ENCODE results near the gene CST4. TPM values are rescaled to one million over a fixed set of nuclear protein-coding genes. Genes with fewer than 3 reads are reported as not detected.

The CST4 gene
- total and polyA plus RNA-seq, 2 experiments from 2014 or later = not detected

GRCh38 chr20:23662276-23662870 is 26.5 kb downstream of the CST4 start (continued):
- TF ChIP-seq ETS1 (IDR thresholded peaks at IDR 0.05) (no peak), NANOG (IDR thresholded peaks at IDR 0.05; ENCODE audit: borderline replicate concordance) (no peak), REST (IDR thresholded peaks at IDR 0.05; ENCODE audit: unreplicated experiment) (no peak), EZH2phosphoT487 (IDR thresholded peaks at IDR 0.05; ENCODE audit: unreplicated experiment) (no peak)

- Histone ChIP-seq H3K27ac (ENCODE audit: low read depth) (no peak overlapping the region), H3K79me2 (replicated peaks; ENCODE audit: insufficient read depth) (no peaks in the 10 kb centered on the region), H3F3A (replicated peaks; ENCODE audit: low read depth) (no peaks in the 10 kb centered on the region), H3K4me1 (ENCODE audit: insufficient read depth) (no peaks in the 10 kb centered on the region), H4K20me1 (replicated peaks; ENCODE audit: insufficient read depth) (no peaks in the 10 kb centered on the region), H3K4me3 (no peak overlapping the region), H3K9me2 (ENCODE audit: insufficient read depth) (no peaks in the 10 kb centered on the region), H3K36me3 (ENCODE audit: insufficient read depth) (no peaks in the 10 kb centered on the region), H2AFZ (no peak overlapping the region), H3K4me2 (no peak overlapping the region), H3K27me3 (ENCODE audit: insufficient read depth) (no peaks in the 10 kb centered on the region)
- Mint-ChIP-seq H3K9me3 (no peaks in the 10 kb centered on the region), H3K27ac (no peak overlapping the region), H3K36me3 (ENCODE audit: low read depth) (no peaks in the 10 kb centered on the region), H3K4me1 (peaks cover 5% of the 10 kb centered on the region; the same call in 2 of the 3 replicates), H3K27me3 (ENCODE audit: insufficient read depth, low read depth, poor library complexity) (peaks cover 7% of the 10 kb centered on the region), H3K4me3 (no peak overlapping the region)
- DNase-seq (ENCODE audit: low spot score) (no peak), ATAC-seq (no peak)
- TF ChIP-seq STAT1 (IDR thresholded peaks at IDR 0.05; ENCODE audit: unreplicated experiment) = no peak
- no peak for TF ChIP-seq ZNF114 (CRISPR knock-in tag; IDR thresholded peaks at IDR 0.05)
- no peak for TF ChIP-seq REST (IDR thresholded peaks at IDR 0.05; ENCODE audit: unreplicated experiment)
- TF ChIP-seq POLR2AphosphoS5 (IDR thresholded peaks at IDR 0.05; ENCODE audit: low read depth) = no peak
- TF ChIP-seq NANOG (IDR thresholded peaks at IDR 0.05; ENCODE audit: borderline replicate concordance) = no peak
- TF ChIP-seq CTCF (conservative IDR thresholded peaks at IDR 0.05; ENCODE audit: low read depth in 2 of 2) = no peak
- no peak for TF ChIP-seq ZNF331 (CRISPR knock-in tag; IDR thresholded peaks at IDR 0.05; ENCODE audit: low read depth)
- no peak for TF ChIP-seq CREB1 (CRISPR knock-in tag; IDR thresholded peaks at IDR 0.05; ENCODE audit: low read depth)
- TF ChIP-seq EZH2phosphoT487 (IDR thresholded peaks at IDR 0.05; ENCODE audit: unreplicated experiment) = no peak
These were observed 27.8 kb downstream of the CST4 start for GRCh38 chr20:23661002-23661429.

All from GM23338 (cell line).